Measurements from ENCODE around the gene FOXO1.
A peak's percentile ranks its signal among the peaks of the same experiment; 100 is the strongest.

FOXO1 gene

DNA sequence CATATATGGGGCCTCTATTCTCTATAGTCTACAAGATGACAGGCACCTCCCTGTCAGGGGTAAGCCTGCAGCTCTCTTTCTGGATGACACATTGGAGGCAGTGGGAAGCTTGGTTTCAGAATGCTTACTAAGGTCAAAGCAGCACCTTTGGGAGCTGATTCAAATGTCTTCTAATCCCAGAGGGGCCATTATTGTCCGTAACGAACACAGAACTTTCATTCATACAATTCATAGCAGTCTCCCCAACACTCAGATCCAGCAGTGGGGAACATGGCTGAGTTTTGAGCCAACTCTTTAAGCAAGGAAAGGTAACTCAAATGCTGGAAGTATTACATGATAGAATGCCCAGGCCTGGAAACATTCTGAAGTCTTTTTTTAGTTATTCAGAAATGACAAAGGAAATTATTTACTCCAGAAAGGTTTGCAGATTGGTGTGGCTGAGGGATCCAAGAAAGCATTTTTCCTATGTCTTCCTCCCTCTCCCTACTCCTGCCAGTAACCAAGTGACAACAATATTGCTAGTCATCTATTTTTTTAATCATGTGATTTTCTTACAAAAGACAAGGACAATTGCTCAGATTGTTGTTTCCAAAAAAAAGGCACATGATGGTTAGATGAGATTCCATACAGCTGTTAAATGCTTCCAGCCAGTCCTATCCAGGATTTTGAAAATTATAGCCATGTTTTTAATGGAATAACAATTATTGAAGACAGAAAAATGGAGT lies 118.7 kb downstream of the FOXO1 start:
- no peak for DNase-seq (ENCODE audit: extremely low read depth, low read depth)
- TF ChIP-seq, protein P1, sequence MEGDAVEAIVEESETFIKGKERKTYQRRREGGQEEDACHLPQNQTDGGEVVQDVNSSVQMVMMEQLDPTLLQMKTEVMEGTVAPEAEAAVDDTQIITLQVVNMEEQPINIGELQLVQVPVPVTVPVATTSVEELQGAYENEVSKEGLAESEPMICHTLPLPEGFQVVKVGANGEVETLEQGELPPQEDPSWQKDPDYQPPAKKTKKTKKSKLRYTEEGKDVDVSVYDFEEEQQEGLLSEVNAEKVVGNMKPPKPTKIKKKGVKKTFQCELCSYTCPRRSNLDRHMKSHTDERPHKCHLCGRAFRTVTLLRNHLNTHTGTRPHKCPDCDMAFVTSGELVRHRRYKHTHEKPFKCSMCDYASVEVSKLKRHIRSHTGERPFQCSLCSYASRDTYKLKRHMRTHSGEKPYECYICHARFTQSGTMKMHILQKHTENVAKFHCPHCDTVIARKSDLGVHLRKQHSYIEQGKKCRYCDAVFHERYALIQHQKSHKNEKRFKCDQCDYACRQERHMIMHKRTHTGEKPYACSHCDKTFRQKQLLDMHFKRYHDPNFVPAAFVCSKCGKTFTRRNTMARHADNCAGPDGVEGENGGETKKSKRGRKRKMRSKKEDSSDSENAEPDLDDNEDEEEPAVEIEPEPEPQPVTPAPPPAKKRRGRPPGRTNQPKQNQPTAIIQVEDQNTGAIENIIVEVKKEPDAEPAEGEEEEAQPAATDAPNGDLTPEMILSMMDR (IDR thresholded peaks at IDR 0.05; ENCODE audit: low read depth, low read length, missing control alignments), result no peak
- H3K4me3 ChIP-seq (replicated peaks; ENCODE audit: low read depth, low read length), result no peak overlapping the region

DNA sequence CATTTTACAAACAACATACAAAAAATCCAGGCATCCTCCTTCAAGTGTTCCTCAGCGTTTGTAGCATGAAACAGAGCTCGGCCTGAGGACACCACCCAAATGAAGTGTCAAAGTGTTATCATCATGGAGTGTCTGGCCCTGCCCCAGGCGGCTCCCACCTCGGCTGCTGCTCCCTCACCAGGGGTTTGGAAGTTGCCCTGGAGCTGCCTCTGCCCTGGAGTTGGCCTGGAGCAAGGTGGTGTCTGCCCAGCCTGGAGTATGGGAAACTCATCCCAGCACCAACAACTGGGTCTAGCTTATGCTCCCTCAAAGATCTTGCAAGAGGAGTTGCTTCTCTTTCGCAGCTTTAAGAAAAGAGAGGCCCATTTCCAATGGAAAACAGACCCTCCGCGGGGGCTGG lies 120.4 kb downstream of the FOXO1 start:
- TF ChIP-seq, protein P1 (IDR thresholded peaks at IDR 0.05; ENCODE audit: low read depth, low read length, missing control alignments), result no peak
- no peak overlapping the region for H3K4me3 ChIP-seq (replicated peaks; ENCODE audit: low read depth, low read length)
- DNase-seq (ENCODE audit: extremely low read depth, low read depth), result no peak

DNA sequence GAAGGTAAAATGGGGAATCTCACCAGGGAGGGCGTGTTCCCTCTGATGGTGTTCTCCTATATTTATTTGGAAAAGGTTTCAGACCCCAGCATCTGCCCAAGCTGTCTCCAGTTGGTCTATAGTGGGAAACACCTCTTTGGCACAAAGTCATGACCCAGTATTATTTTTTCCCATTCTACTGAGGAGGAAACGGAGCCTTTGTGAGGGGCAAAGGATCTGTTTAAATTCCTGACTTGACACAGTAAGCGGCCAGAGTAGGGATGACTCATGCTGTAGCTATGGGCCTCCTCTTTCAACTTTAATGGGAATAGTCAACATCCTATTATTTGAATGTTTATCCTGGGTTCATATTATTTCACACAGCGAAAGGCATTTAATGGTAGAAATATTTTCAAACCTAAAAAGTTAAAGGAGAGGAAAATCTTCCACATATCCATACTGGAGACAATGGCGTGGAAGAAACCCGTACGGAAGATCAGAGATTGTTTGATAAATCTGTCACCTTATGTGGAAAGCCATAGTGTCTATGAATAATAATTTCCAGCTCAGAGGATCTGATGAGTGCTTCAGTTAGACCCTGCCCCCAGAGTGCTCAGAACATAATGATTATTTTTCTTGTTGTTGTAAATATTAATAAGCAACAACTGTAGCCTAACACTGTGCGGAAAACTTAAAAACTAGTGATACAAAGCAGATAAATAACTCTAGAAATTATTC lies 126.0 kb downstream of the FOXO1 start:
- TF ChIP-seq, protein P1 (IDR thresholded peaks at IDR 0.05; ENCODE audit: low read depth, low read length, missing control alignments), result no peak
- DNase-seq (ENCODE audit: extremely low read depth, low read depth), result peak; percentile 78
- H3K4me3 ChIP-seq (replicated peaks; ENCODE audit: low read depth, low read length), result no peak overlapping the region

DNA sequence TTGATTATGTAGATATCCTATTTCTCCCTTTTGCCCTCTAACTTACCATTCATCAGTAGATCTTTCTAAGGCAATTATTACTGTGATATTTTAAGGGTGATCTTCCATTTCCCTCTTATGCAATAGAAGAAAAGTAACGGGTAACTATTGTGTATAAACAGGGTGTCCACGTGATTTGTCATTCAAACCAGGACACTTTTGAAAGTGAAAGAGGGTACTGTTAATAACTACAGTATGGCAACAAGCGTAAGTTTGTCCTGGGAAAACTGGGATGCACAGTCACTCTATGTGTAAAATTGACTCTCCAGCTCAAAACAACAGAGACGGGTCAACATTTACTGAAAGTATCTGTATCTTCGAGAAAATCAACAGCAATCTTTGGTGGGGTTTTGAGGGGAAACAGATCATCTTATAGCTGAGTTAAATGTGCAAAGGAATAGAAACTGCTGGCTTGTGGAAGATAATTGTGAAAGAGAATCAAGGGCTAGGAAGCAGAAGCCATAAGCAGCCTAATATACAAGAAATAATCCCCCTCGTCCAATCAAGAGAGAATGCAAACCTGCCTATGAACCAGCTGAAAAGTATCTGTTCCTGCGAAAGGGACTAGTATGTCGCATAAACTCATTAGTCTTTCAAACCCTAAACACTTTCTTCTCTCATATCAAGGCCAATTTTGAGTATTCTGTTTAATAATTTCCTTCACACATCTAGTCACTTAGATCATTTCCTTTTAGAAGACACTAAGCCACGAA lies 126.7 kb downstream of the FOXO1 start:
- TF ChIP-seq, protein P1 (IDR thresholded peaks at IDR 0.05; ENCODE audit: low read depth, low read length, missing control alignments), result no peak
- DNase-seq (ENCODE audit: extremely low read depth, low read depth), result no peak
- H3K4me3 ChIP-seq (replicated peaks; ENCODE audit: low read depth, low read length), result no peak overlapping the region

DNA sequence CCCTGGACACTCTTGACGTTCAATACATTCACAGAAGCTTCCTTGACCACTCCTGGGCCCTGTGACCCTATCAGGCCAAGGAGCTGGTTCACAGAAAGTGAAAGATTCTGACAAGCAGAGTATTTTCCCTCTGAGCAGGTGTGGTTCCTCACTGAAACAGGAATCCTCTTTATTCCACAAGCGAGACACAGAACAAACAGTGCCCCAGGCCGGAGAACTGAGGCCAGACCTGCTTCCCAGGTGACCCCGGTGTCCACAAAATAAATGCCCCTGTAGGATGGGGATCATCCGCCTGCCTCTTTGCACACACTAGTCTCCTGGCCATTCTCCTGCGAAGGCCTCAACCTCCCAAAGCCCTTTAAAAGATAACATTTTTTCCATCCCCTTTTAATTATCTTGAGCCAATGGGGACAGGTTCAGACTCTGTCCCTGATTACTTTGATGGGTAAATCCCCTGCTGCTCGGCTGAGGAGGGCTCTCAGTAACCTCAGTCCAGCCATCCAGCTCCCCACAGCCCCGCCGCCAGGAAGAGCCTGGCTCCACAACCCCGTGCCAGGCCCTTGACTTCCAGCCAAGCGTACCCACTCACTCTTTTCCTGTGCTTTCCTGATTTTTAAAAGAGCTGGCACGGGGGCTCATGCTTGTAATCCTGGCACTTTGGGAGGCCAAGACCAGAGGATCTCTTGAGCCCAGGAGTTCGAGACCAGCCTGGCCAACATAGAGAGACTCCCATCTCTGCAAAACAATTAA lies 129.1 kb downstream of the FOXO1 start:
- H3K4me3 ChIP-seq (replicated peaks; ENCODE audit: low read depth, low read length), result no peak overlapping the region
- DNase-seq (ENCODE audit: extremely low read depth, low read depth), result no peak
- TF ChIP-seq, protein P1 (IDR thresholded peaks at IDR 0.05; ENCODE audit: low read depth, low read length, missing control alignments), result no peak

DNA sequence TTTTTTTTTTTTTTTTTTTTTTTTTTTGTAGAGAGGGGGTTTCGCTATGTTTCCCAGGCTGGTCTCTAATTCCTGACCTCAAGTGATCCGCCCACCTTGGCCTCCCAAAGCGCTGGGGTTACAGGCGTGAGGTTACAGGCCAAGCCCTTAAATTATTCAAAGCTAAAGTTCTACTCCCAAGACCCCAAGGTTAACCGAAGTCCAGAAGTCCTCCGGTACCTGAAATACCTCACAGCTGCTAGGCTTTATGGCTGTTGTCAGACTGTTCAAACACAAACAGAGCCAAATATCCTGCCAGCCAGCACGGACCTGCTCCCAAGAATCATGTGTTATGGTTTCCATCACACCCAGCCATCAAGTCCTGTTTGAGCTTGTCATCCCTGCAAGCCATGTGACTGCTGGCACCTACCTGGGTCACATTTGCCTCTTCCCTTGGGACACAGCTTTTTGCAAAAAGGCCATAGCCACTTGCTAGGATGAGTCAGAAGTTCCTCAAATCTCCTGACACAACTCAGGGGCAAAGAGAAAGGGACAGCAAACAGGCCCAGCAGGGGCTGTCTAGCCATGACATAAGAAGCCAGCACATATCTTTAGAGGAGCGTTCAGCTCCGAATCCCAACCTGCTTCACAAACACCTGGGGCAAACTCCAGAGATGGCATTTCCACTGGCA lies 129.9 kb downstream of the FOXO1 start:
- H3K4me3 ChIP-seq (replicated peaks; ENCODE audit: low read depth, low read length), result no peak overlapping the region
- TF ChIP-seq, protein P1 (IDR thresholded peaks at IDR 0.05; ENCODE audit: low read depth, low read length, missing control alignments), result no peak
- no peak for DNase-seq (ENCODE audit: extremely low read depth, low read depth)

Measured in HFF-Myc (cell line).